ENCODE results near the gene GPRC5C.
"Not testable (repeated sequence)": the region's sequence is repeated elsewhere in the genome, so short reads cannot be mapped to it uniquely, and the experiment has no call there.

Gene GPRC5C

GRCh38 chr17:74480290-74480689 is 48.4 kb downstream of the GPRC5C start:
- TF ChIP-seq CTCF (conservative IDR thresholded peaks at IDR 0.05; ENCODE audit: low read depth, low read length): no peak
- no peak for DNase-seq (ENCODE audit: low read depth)
- no peak overlapping the region for H3K4me3 ChIP-seq (ENCODE audit: low read length)

GRCh38 chr17:74481621-74482020 is 49.7 kb downstream of the GPRC5C start:
- no peak for DNase-seq (ENCODE audit: low read depth)
- H3K4me3 ChIP-seq (ENCODE audit: low read length): no peak overlapping the region
- TF ChIP-seq CTCF (conservative IDR thresholded peaks at IDR 0.05; ENCODE audit: low read depth, low read length): no peak

- no peak for TF ChIP-seq CTCF (conservative IDR thresholded peaks at IDR 0.05; ENCODE audit: low read depth, low read length)
- no peak for DNase-seq (ENCODE audit: low read depth)
- no peak overlapping the region for H3K4me3 ChIP-seq (ENCODE audit: low read length)
Measured at GRCh38 chr17:74484066-74484465, 52.2 kb downstream of the GPRC5C start.

GRCh38 chr17:74485022-74485743 is 53.3 kb downstream of the GPRC5C start:
- no peak for TF ChIP-seq CTCF (conservative IDR thresholded peaks at IDR 0.05; ENCODE audit: low read depth, low read length)
- DNase-seq (ENCODE audit: low read depth): peak; percentile 18
- H3K4me3 ChIP-seq (ENCODE audit: low read length): no peak overlapping the region

- H3K4me3 ChIP-seq (ENCODE audit: low read length): no peak overlapping the region
- DNase-seq (ENCODE audit: low read depth): no peak
- TF ChIP-seq CTCF (conservative IDR thresholded peaks at IDR 0.05; ENCODE audit: low read depth, low read length): no peak
Measured at GRCh38 chr17:74485841-74486240, 54.0 kb downstream of the GPRC5C start.

- DNase-seq (ENCODE audit: low read depth); H3K4me3 ChIP-seq (ENCODE audit: low read length): not testable (repeated sequence)
Measured at GRCh38 chr17:74488276-74488675, 56.4 kb downstream of the GPRC5C start.

GRCh38 chr17:74490716-74491115 is 58.8 kb downstream of the GPRC5C start:
- no peak for DNase-seq (ENCODE audit: low read depth)
- no peak for TF ChIP-seq CTCF (conservative IDR thresholded peaks at IDR 0.05; ENCODE audit: low read depth, low read length)
- H3K4me3 ChIP-seq (ENCODE audit: low read length): no peak overlapping the region
